Stimulated activated CD4-positive, alpha-beta T cell treated with anti-CD3 and anti-CD28 coated beads, Interleukin-2, amount 100 ng/mL, for 4 hours (primary cell): ENCODE data around the gene DUSP9.
A peak's percentile ranks its signal among the peaks of the same experiment; 100 is the strongest.
"Not testable (repeated sequence)": the region's sequence is repeated elsewhere in the genome, so short reads cannot be mapped to it uniquely, and the experiment has no call there.

Source experiments
- DNase-seq: peaks from one replicate; pipeline ENCODE4 v3.0.0-alpha.2; 2020; ENCODE audit warnings: low read depth

The DUSP9 gene, protein sequence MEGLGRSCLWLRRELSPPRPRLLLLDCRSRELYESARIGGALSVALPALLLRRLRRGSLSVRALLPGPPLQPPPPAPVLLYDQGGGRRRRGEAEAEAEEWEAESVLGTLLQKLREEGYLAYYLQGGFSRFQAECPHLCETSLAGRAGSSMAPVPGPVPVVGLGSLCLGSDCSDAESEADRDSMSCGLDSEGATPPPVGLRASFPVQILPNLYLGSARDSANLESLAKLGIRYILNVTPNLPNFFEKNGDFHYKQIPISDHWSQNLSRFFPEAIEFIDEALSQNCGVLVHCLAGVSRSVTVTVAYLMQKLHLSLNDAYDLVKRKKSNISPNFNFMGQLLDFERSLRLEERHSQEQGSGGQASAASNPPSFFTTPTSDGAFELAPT

DNA sequence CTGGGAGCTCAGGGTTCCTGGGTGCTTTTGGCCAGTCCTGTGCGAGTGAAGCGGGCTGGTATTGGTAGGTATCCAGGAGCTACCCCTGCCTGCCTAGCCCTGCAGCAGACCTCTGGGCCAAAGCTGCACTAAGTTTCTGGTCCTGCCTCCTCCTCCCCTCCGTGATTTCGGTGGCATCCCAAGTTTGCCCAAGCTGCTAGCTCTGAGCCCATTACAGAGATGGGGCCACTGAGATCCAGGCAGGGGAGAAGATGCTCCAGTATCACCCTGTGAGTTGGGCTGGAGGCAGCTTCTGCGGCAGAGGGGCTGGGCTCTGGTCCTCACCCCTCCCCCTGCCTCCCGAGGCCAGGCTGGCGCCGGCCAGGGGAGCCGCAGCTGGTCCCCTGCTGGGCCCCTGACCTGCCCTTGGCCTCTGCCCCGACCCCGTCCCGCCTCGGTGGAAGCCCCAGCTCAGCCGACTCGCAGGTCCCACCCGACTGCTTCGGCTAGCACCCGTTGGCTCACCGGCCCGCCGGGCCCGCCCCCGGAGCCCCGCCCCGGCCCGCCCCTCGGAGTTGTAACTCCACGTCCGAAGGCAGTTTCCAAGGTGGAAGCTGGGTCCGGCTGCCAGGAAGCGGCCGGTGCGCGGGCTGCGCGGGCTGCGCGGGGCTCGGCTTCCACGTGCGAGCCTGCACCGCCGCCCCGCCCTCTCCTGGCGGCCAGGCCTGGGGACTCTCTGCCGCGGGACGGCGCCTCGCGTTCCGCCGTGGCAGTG lies at the start of gene DUSP9:
TSS of gene DUSP9 (plus strand) at position 584 of the 754 bp plus-strand sequence. CDS start 751 bp downstream, outside the sequence.
- DNase-seq: no peak

DNA sequence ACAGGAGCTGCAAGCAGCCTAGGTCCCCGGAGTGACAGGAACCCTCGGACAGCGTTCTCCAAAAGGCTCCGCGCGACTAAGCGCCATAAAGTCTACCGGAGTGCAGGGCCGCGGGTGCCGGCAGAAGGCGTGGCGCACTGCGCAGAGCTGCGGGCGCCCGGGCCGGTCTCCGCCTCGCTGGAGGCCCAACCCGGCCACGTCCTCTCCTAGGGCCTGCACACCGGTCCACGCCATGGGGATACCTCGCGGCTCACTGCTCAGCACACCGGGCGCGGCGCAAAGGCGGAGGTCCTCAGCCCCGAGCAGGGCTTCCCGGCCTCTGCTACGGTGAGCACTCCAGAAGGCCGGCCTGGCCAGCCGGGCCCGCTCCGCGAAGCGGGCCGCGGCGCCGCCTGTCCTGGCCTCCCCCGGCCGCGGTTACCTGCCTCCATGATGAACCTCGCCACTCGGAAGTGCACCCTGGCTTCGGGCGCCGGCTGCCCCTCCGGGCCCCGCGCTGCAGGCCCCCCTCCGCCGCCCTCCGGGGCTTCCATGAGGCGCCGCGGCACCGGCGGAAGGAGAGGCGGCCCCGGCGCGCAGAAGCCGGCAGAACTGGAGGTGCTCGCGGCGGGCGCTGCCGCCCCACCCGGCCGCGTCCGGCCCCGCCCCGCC lies 48.3 kb upstream of the DUSP9 start, which contains the start of gene CCNQ:
TSS of gene CCNQ (minus strand) at position 599 of the 651 bp plus-strand sequence. CDS start at position 533, 66 bp downstream.
- DNase-seq: no peak

DNA sequence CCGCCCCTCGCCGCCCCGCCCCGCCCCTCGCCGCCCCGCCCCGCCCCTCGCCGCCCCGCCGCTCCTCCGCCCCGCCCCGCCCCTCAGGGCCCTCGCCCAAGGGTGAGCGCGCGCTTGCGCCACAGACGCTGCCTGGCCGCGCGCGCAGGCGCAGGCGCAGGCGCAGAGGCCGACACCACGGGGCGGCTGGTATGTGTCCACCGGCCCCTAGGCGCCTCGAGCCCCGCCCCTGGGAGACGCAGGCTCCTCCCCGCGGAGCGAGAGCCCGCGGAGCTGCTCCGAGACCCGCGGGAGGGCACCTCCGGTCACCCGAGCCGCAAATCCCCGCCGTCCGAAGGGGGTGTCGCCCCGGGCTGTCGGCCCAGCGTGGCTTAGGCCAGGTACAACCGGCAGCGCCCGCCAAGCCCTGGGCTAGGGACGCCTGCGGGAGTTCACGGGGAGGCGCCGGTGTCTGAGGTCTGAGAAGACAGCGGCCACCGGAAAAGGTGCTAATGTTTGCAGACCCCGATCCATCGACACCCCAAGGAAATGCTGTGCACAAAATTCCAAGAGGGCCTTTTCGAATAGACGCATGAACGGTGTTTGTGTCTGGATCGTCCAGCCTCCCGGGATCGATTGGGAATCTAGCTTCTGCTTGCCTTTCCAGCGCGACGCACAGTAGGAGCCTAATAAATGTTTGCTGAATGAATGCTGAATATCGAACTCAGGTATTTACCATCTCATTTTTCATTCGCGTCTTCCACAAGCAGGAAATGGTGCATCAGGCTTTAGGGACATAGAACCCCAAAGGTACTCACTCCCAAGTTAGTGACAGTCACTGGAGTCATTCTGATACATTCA lies 47.6 kb upstream of the DUSP9 start:
- peak; percentile 81 for DNase-seq

DNA sequence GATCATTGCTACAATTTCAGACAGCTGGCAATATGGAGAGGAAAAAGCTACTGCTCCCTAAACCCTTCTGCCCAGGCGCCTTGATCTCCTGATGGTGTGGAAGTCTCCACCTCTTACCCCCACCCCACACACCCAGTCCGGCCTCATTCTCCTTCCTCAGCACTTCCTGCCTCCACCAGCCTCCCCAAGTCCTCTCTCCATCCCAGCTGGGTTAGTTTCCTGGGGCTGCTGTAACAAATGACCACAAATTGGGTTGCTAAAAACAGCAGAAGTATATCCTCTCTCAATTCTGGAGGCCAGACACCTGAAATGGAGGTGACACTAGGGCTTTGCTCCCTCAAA lies 47.0 kb upstream of the DUSP9 start:
- no peak for DNase-seq

DNA sequence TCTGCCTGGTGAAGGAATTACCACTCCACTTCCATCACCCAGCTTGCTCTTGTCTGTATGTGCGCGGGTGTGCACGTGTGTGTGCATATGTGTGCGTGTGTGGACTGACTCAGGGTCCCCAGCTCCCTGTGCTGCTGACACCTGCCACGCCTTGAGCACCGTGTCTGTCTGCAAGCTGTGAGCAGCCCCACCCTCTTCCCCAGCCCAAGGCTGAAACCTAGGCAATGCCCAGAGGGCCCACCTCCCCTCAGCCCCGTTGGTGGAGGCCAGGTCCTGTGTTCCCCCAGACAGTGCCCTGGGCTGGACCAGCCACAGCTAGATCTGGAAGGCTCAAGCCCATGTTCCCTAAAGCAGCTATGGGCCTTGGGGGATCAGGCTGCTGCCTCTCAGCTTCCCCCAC lies 46.1 kb upstream of the DUSP9 start:
- DNase-seq: no peak

DNA sequence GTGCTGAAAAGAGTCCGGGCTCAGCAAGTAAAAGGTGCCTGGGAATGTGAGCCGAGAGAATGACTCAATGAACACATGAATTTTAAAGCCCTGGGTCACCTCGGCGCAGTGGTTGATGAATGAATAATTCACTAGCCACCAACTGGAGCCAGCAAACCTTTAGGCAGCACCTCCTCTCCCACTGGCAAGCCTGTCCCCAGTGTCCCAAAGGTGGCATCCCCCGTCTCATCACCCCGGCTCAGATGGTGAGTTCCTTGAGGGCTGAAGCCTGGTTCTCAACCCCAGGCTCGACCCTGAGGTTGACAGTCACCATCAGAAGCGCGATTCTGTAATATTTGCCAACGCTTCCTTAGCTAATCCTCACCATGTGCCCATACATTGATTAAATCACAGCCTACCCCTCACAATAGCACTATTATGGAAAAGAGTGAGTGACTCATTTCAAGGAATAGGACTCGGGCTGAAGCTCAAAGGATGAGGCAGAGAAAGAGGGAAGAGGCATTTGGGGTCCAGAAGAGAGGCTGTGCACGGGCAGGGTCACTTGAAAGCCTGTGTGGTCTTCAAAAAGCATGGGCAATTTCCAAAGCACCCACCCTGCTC lies 45.4 kb upstream of the DUSP9 start:
- DNase-seq: no peak

DNA sequence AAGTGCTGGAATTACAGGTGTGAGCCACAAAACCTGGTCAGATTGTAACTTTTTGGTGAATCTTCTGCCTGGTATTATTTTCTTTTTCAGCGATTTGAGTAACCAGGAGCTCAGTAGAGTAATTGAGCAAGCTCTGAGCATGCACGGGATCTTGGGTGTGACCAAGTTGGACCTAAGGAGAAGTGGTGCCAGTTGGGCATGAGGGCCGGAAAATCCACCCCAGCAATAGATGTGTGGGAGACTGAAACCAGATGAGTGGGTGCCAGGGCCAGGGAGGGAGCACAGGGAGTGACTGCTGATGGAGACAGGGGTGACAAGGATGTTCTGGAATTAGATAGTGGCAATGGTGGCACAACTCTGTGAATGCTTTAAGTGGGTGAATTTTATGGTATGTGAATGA lies 44.4 kb upstream of the DUSP9 start:
- DNase-seq: no peak

DNA sequence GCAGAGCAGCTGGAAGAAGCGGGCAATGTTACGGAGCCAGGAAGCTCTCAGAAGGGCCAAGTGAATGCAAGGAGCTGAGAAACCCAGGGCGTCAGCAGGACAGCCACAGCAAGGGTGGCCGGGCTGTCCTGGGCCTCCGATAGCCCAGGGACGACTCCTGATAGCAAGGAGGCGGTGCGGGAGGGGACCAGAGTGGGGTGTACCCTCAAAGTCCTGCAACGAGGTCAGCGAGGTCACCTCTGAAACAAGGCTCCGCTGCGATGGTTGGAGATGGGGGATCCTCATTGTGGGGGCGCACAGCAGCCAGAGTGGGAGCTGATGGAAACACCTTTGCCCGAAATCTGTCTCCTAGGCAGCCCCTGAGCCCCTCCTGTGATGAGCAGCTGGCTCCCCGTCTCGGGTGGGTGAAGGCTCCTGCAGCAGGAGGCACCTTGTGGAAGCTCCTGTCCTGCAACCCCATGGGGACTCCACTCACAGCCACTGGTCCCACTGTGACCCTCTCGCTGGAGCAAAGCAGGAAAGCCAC lies 43.8 kb upstream of the DUSP9 start:
- no peak for DNase-seq

DNA sequence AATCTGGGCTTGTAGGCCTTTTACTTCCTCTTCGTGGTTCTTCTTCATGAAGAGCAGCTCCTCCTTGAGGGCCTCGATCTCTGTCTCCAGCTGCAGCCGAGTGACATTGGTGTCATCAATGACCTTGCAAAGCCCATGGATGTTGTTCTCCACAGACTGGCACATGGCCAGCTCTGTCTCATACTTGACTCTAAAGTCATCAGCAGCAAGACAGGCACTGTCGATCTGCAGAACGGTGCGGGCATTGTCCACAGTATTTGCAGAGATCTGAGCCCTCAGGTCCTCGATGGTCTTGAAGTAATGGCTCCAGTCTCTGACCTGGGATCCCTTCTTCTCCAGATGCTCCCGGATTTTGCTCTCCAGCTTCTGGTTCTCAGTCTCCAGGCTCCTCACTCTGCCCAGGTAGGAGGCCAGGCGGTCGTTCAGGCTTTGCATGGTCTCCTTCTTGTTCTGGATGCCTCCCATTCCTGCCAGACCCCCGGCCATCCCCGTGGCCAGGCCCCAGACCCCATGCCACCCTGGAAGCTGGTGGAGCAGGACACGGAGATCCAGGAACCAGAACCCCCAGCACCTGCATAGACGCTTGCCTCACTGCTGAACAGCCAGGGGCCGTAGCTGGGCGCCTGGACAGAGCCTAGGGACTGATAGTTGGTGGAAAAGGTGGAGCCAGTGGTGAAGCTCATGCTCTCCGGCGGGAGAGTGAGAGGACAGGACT lies 42.2 kb upstream of the DUSP9 start:
- DNase-seq: not testable (repeated sequence)

DNA sequence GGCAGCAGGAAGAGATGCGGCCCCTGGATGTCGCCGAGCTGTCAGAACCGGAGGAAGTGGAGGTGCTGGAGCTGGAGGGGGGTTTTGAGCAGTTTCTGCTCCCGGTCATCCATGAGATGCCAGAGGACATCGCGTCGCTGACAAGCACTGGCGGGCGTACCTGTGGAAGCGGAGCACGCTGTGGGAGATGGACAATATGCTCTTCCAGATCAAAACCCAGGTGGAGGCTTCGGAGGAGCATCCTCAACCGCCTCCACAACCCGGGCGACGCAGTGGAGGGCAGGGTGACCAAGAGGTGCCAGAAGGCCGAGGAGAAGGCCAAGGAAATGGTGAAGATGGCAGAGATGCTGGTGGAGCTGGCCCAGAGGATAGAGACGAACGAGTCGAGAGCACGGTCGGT lies 40.5 kb upstream of the DUSP9 start:
- DNase-seq: no peak

DNA sequence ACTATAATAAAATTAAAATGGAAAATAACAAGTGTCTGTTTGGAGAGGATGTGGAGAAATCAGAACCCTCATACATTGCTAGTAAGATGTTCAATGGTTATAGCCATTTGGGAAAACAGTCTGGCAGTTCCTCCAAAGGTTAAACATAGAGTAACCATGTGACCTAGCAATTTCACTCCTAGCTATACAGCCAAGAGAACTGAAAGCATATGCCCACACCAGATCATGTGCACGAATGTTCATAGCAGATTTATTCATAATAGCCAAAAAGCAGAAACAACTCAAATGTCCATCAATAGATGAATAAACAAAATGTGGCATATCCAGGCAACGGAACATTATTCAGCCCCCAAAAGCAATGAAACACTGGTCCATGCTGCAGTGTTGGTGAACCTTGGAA lies 38.6 kb upstream of the DUSP9 start:
- no peak for DNase-seq

DNA sequence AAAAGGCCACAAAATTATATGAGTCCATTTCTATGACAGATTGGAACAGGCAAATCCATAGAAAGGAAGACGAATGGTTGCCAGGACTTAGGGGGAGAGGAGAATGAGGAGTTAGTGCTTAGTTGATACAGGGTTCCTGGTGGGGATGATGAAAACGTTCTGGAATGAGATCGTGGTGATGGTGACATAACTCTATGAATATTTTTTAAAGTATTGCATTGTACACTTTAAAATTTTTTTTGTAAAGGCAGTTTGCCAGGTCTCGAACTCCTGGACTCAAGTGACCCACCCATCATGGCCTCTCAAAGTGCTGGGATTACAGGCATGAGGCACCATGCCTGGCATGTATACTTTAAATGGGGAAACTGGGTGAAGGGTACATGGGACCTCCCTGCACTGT lies 38.2 kb upstream of the DUSP9 start:
- no peak for DNase-seq

DNA sequence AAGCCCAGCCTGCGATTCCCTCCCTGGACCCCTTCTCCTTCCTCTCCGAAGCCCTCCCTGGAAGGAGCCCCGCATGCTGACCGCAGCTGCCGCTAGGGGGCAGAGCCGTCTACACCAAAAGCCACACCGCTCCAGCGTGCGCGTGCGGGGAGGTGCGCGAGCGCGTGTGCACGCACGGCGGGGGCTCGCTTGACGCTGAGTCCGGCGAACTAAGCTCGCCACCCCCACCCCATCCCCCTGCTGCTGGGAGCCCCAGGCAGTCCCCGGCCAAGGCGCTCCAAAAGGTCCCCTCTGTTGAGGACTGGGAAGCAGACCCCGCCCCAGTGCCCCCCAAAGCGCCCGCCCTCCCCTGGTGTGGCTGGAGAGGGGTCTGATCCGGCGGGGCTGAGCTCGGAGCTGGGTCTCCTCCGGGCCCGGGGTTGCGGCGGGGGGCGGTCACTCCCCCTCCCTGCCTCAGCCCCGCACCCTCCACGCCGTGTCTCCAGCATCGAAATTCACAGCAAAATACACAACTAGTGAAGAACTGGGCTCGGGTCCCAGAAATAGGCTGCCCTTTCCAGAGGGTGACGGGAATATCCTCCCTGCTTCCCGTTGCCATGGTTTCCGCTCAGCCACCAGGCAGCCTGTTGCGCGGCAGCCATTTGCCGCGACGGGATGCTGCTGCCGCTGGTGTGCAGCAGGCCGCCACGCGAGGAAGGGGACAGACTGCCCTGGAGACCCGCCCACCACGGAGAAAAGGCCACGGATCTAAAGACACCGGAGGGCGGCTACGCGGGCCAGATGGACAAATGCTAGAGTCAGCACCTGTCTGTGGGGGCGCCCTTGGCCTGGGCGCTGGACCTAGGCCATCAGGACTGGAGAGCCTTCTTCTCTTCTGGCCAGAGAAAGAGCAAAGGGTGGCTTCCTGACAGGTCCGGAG lies 36.8 kb upstream of the DUSP9 start:
- peak; percentile 70 for DNase-seq

DNA sequence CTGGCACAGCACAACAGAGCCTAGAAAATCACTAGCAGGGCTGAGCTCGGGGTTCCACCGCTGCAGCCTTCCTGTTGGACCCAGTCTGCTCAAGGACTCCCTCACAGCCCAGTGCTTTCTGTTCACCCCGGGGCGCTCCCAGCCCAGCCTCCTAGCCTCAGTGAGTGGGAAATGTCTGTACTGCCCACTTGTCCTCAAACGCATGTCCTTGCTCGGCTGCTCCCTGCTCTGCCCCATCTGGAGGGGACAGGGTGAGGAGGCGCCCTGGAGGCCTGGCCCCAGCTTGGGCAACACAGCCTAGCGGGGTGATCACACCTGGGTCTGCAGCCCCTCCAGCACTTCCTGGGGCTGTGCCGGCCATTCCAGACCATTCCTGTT lies 36.2 kb upstream of the DUSP9 start:
- DNase-seq: no peak

DNA sequence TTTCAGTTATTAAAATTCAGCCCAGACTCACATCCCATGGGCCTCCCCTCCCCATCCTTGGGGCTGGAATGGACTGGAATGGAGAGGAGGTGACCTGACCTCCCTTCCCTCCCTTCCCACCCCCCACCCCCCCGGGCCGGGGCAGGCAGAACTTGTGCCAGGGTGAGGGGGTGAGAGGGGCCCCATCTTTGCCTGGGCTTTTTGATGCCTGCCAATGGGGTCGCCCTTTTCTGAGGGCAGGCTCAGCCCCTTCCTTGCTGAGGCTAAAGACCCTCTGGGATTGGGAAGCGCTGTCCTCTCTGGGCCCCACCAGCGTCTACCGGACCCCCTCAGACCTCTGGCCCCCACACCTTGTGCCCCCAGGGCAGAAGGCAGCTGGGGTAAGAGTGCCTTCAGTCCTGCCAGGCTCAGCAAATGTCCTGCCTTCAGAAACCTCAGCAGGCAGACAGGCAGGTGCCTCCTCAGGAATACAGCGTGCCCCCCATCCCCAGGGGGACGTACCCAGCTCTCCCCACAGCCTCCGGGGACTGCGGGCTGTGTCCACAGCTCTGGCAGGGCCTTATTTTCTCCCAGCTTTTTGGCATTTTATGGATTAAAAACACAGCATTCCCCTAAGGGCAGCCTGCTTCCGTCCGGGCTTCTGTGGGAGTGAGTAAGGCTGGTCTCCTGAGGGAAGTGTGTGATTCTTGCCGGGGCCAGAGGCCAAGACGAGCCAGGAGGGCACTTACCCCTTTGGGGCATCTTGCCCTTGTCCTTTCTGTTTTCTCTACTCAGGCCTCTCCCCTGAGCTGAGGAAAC lies 35.5 kb upstream of the DUSP9 start:
- DNase-seq: no peak

DNA sequence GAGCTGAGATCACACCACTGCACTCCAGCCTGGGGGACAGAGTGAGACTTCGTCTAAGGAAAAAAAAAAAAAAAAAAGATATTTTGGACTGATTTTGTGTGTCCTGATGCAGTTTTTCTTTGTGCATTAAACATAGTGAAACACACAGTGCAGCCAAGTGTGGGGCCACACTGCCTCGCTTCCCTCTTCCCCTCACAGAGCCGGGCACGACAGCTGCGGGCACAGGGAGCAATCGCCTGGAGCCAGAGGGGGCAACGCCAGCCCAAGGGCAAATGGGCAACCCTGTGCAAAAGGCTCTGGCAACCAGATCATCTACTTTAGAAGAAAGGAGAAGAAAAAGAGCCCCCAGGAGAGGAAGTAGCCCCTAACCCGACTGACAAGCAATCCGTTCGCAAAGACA lies 34.6 kb upstream of the DUSP9 start:
- DNase-seq: no peak

DNA sequence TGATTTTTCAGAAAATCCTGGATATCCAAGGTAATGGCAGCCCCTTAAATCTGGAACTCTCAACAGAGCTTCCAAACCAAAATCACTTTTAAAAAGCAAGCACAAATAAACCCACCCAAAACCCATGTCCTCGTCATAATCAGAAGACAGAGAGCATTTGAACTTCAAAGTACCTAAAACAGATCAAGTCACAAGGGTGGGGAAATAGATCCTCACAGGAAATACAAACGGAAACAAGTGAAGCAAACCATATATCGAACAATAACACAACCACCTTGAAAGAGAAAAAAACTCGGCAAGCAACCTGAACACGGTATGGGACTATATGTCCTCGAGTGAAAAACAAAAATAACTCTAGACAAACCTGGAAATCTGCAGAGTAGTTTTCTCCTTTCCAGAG lies 32.2 kb upstream of the DUSP9 start:
- no peak for DNase-seq

DNA sequence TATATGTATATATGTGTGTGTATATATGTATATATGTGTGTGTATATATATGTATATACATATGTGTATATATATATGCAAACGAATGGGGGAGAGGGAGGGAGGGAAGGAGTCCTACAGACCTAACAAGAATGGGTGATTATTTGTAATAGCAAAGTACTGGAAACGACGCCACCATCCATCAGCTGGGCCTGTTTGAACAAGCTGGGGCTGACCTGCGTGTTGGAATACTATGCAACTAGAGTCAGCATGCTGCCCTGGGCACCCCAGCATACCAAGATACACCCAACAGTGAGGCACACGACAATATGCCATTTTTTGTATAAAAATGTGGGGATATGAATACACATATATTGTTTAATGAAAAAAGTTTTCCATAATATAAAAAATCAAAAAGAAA lies 26.4 kb upstream of the DUSP9 start:
- DNase-seq: no peak
